GM21786 (cell line): ENCODE results near the gene KRT5.

Experiments used
- ATAC-seq: cut with Tn5 transposase; IDR thresholded peaks from one replicate; pipeline ENCODE4 v1.9.1; 2021; ENCODE audit not compliant: unreplicated experiment

Gene KRT5

DNA sequence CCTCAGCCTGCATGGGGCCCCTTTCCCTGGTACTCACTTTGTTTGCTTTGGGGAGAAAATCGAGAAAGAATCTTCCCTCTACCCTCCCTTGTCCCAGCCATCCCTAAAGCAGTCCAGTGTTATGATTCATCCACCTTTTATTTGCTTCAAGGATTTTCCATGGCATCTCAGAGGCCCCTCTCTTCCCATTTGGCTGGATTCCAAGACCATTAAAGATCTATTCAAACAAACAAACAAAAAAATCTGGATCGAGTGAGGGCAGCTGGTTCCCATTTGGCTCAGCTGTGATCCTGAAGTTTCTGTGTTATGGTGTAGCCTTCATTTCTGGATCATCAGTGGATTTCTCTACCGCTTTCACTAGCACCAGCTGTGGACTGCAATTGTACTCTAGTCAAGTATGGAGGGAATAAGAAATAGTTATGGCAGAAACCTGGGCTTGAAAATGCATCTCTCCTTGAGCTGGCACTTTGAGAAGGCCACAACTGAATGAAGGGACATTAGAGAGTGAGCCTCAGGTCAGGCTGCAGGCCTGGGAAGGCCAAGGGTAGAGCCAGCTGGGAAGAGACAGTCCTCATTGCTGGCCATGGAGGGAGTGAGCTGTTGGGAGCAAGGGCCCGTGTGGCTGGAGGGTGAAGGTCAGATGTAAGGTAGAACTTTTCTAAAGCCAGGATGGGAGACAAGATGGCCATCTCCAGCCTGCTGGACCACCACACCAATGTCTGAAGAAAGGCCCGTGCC, 19.1 kb upstream of the KRT5 start:
- ATAC-seq: no peak

GRCh38 chr12:52537101-52537500, 16.9 kb upstream of the KRT5 start:
- ATAC-seq: no peak

DNA sequence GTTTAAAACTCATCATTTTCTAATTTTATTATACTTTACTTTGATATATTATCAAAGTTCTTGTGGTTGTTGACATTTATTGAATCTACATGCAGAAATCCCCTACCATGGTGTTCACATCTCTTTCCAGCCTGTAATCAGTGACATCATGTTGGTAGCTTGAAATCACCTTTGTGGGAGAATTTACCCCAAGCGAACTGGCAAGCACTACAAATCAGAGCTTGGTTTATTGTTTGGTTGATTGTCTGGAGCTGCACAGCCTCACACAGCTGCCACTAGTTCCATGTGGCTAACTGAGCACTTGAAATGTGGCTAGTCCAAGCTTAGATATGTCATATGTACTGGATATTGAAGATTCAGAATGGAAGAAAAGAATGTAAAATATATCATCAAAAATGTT, 15.4 kb upstream of the KRT5 start:
- ATAC-seq: no peak

DNA sequence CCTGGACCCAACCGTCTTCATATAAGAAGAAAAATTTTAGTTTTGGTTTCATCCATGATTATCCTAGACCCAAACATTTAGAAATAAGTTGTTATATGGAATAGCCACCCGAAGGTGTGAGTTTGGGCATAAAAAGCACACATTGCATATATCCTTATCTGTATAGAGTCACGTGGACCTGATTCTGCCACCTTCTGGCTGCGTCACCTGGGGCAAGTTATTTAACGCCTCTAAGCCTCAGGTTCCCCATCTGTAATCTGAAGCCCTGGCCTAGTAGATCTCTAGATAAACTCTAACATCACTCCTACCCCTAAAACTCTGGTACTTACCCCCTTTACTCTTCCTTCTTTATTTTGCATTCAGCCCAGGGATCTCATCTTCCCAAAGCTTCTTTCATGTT, 14.3 kb upstream of the KRT5 start:
- ATAC-seq: no peak

GRCh38 chr12:52533686-52534470, 13.7 kb upstream of the KRT5 start:
- ATAC-seq: no peak

DNA sequence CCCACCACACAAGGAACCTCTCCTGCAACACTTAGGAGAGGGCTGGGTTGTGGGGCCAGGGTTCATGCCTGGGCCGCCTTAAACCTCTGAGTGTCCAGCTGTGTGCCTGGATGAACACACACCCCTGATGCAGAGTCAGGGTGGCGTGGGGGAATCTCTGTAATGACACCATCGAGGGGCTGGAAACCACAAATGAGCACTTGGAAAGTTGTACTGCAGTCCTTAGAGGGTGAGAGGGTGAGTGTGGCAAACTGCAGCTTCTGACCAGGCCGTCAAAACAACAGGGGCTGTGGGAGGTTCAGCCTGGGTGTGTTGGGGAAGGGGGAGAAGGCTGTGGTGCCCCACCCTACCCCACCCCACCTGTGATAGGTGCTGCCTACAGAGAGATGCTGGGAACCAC, 12.4 kb upstream of the KRT5 start:
- ATAC-seq: no peak

DNA sequence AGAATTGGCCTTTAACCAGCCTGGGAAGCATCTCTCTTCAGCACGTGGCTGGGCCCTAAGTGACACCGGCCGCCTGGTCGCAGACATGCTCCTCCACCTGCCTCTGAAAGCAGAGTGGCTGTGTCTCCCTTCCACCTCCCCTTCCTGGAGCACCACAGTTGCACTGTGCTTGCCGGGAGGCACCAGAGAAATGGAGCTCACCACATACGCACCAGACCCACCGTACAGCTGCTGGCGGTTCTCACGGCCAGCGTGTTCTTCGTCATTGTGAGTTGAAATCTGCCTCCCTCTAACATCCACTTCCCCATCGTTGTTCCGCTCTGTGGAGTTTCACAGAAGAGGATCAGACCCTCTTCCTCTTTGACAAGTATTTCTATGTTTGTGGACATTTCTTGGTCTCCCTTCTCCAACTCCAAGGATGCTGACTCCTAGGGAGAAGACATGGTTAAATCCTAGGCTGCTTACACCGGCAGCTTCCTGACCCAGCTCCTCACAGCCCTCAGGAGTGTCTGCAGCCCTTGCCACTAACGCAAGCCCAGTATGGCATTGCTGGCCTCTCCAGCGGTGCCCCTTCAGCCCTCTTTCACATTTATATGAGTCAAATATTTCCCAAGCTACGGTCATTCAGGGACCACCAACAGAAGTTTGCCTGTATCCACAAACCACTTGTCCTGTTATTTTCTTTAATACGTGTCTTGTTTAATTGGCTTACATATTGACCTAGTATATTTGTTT, 11.5 kb upstream of the KRT5 start:
- no peak for ATAC-seq

- no peak for ATAC-seq
Measured at GRCh38 chr12:52530905-52531304, 10.7 kb upstream of the KRT5 start.

DNA sequence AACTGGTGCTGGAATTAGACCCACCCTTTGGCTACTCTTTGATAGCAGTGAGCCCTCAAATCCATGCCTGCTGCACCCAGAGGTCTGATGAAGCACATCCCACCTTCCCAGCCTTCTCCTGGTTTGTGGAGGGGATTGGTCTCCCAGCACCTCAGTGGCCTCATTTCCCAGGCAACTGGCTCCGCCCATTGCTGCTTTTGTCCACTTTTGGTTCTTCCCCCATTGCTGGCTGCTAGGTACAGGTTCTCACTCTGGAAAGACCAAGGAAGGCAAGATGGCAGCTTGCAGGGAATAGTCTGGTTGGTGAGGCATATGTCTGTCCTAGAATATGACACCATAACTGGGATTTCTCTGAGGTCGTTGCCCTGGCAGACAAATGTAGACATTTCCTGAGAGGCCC, 10.2 kb upstream of the KRT5 start:
- no peak for ATAC-seq

DNA sequence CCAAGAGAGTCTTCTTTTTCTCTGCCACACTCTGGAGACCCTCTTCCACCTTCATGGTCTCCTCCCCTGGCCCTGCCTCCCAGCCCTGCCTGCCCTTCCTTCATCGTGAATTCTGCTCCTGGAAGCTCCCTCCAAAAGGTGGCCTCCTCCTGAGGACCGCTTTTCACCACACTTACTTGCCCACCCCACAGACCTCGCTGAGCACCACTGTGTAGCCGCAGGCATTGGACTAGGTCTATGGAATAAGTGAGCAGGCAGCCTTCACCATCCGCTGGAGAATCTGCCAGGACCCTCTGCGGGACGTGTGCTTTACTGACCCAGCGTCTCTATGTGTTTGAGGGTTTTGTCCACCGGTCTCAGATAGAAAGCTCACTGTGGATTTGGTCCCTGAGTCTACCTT, 9.7 kb upstream of the KRT5 start:
- ATAC-seq: no peak

- ATAC-seq: no peak
Measured at GRCh38 chr12:52529417-52529816, 9.2 kb upstream of the KRT5 start.

DNA sequence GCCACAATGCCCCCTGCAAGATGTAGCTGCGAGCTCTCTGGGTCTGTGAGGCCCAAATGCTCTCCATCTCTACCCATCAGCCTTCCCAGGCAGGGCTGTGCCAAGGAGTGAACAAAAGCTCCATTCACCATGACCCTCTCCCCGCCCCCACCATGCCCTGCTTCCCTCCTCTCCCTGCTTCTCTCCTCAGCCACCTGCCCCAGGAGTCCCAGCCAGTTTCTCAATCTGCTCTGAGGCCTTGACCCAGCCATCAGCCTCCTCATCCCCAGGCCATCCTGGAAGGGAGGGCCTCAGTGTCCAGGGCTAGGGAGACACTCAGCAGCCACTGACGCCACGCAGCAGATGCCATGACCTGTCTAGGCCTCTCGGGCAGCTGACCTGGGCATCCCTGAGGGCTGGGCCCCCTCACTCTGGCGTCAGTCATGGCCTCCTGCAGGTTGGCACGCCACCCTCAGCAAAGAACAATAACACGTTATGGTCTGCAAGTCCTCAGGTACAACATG, 8.5 kb upstream of the KRT5 start:
- no peak for ATAC-seq

DNA sequence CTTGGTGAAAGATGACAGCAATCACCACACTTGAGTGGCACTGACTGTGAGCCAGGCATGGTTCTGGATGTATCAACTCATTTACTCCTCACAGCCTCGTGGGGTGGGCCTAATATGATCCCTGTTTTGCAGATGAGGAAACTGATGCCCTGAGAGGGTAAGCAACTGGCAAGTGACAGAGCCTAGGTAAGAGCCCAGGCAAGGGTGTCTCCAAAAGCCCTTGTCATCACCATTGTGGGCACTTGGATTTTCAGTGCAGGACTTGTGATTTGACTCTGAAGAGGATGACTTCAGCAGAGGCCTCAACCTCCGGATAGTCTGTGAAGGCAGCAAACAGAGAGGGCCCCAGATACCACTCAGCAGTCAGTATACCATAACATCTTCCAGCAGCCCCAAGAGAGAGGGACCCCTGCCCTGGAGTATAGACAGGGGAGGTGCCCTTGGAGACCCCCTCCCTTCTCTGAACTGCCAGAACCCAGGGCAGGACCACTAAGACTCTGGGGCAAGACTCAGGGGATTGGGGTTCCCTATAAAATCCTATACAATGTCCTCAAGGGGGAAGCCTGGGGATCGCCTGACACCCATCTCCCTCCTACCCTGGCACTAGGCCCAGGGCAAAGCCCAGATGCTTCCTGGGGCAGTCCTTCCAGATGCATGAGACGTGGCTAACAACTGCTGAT, 7.1 kb upstream of the KRT5 start:
- ATAC-seq: no peak

DNA sequence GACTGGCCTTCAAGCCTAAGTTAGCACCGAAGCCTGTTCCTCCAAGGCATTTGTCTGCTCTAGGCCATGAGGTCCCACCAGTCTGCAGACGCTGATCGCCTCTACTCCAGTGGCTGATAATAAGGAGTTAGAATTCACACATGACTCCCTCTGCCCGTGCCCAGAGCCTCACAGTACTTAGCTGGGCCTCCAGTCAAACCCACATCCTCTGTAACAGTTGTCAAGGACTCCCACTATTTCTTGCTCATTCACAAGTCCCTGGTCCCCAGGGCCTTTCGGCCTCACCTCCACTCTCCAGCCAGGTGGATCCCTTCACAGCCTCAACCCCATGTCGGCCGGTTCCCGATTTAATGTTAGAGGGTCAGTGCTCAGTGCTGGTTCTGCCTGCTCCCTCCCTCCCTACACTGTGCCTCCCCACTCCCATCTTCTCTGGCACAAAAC, 6.3 kb upstream of the KRT5 start:
- no peak for ATAC-seq

DNA sequence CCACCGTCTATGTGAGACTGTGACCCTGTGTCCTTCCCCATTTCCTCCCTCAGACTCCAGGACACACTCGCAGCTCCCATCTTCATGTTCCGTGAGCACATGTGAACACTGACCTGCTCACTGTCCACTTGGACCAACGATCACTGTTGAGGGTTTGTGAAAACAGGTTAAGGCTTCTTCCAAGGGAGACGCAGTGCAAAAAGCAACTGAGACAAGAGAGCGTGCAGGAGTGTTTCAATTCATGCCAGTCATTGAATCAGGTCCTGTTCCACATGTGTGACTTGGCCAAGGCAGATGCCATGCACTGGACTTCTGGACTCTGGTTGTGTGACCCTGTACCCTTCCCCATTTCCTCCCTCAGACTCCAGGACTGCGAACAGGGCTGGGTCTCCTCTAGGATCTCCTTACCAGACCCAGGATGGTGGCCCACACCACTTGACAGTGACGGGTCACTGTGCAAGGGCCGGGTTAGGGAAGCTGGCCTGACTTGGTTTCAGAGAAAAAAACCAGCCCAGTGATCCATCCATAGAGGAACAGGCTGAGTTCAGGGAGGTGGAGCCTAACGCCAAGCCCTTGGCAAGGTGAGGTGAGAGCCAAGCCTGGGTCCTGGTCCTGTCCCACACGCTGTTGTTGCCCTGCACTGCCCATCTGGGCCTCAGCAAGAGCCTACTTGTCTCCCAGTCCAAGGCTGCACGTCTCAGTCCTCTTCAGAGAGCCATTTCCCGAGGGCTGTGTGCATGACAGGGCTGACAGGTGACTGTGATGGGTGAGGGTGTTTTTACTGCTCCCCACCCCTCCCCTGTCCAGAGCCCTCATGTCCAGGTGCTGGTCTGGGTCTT, 5.7 kb upstream of the KRT5 start:
- no peak for ATAC-seq

GRCh38 chr12:52524898-52525591, 4.9 kb upstream of the KRT5 start:
- no peak for ATAC-seq

GRCh38 chr12:52524241-52524897, 4.2 kb upstream of the KRT5 start:
- ATAC-seq: no peak

- ATAC-seq: no peak
Measured at GRCh38 chr12:52523824-52524223, 3.6 kb upstream of the KRT5 start.

DNA sequence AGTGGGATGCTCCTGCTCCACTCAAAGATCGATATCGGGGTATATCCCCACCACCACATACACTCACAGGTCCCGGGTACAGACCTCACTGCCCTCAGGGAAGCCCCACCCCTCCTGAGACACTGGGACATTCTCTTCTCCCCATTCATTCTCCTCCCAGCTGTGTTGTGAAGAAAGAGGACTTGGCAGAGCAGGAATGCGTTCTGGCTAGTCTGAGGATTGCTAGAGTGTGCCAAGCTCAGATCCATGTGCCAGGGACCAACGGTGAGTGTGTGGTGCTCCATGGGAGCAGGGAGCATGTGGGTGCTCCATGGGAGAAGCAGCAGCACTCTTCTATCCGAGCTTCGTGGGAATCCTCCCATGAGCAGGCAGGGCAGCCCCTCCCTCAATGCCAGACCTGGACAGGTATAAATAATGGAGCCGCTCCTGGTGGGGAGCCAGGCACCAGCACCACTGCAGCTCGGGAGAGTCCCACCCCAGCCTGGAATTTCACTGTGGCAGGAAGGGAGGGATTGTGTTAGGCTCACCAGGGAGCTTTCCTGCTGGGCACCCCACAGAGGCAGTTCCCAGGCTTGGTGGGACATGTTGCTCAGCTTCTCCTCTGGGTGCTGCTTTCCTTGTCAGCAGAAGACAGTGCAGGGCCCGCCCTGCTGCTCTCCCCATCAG, 2.3 kb upstream of the KRT5 start:
- ATAC-seq: no peak
